Frontal cortex (tissue), 4 donors: ENCODE measurements around the gene THRA. TPM values are rescaled to one million over a fixed set of nuclear protein-coding genes. Genes with fewer than 3 reads are reported as not detected.
A peak's percentile ranks its signal among the peaks of the same experiment; 100 is the strongest.

Experiments used
- DNase-seq, 2 donors: peaks; one replicate each; pipeline ENCODE4 v3.0.0; 2012; ENCODE audit warnings: low spot score in 2 of 2
- FAIRE-seq: peaks from 2 replicates; lab custom pipeline; 2012; peaks lifted over from hg19 to GRCh38; lab: Jason Lieb, UNC
- total RNA-seq: library from RNA; depleted of rRNA; stranded (reverse); fragments of >200 nt; gene quantifications from one replicate; pipeline ENCODE4 v1.2.3, GENCODE V29; 2014
- donor health status: control.
- donor health status: control.
- donor health status: control.

THRA gene
- total RNA-seq, 1 donor from 2014 or later: 90.5 TPM

DNA sequence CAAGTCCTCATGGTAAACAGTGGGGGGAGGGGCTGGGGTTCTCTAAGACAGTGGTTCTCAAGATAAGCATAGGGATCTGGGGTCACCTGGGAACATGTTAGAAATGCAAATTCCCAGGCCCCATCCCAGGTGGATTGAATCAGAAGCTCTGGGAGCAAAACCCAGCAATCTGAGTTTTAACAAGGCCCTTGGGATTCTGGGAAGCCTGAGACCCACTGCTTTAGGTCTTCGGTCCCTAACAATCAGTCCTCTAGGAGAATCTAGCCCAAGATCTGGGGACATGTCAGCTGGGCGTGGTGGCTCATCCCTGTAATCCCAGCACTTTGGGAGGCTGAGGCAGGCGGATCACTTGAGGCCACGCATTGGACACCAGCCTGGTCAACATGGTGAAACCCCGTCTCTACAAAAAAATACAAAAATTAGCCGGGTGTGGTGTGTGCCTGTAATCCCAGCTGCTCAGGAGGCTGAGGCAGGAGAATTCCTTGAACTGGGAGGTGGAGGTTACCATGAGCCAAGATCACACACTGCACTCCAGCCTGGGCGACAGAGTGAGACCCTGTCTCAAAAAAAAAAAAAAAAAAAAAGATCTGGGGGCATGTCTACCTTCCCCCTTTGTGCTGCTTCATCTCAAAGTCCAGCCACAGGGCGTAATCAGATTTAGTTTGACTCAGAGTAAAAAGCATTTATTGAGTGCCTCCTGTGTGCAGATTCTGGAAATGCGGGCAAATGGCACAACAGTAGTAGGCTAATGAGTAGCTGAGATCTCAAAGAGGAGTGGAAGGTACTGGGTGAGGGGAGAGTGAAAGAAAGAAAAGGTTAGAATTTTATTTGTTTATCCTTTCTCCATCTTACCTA, 46.4 kb downstream of the THRA start:
- no peak for FAIRE-seq
- no peak for DNase-seq

- no peak for FAIRE-seq
- DNase-seq: no peak
These were observed 47.5 kb downstream of the THRA start for GRCh38 chr17:40110026-40110845.

DNA sequence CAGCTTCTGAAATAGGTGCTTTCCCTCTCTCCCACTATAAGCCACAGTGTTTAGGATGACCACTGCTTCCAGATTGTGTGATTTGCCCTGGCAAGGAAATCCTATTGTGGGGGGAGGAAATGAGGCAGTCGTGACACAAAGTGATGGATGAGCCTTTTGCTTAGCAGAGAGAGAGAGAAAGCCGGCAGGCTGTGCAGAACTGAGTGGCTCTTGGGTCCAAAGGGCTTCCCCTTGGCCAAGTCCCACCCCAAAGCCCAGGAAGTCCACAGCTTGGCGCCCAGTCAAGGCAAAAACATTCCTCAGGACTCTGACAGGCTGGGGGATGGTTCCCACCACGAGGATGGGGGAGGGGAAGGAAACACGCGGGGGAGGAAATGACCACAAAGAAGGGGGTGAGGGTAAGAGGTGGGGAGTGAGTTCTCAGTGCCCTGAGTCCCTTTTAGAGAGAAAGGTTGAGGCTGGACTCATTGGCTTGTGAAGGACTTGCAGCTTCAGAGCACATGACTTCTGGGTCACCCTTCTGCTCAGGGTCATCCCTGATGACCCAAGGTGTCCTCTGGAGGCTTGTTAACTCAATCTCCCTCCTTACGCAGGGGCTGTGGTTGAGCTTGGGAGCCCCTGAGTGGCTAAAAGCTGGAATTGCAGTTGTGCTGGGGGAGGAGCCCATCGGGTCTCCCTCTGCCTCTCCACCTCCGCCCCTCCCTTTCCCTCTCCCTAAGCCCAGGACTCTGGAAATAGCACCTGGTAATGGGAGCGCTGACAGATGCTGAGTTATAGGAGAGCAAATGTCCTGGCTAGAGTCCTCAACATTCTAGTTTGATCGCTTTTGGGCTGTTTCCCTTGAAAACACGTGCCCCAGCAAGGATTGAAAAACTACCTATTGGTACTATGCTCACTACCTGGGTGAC, 48.7 kb downstream of the THRA start:
- FAIRE-seq (no peak), DNase-seq (peak; percentile 70 to 76)

- FAIRE-seq: no peak
These were observed 49.5 kb downstream of the THRA start for GRCh38 chr17:40112191-40112711.

GRCh38 chr17:40112718-40113109, 49.9 kb downstream of the THRA start:
- DNase-seq (no peak), FAIRE-seq (no peak)

More at GRCh38 chr17:40112191-40112711, 49.5 kb downstream of the THRA start:
- no peak for DNase-seq

- peak; percentile 86 to 88 for DNase-seq
- peak; percentile 34 for FAIRE-seq
These were observed 50.5 kb downstream of the THRA start for GRCh38 chr17:40113110-40113906.

DNA sequence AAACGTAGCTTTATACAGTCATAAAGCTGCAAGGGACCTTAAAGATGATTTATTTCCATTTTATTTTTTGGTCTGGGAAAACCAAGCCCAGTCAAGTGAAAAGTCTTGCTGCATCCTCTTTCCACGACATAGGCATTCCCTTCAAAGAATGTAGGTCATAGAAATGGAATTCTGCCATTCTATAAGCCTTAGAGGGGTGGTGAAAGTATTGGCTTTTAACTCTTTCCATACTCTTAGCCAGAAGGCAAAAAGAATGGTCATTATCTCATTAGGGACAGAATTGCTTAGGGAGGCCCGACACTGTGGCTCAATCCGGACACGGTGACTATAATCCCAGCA, 51.1 kb downstream of the THRA start:
- DNase-seq (no peak), FAIRE-seq (no peak)

- DNase-seq: no peak
- FAIRE-seq: no peak
These were observed 52.3 kb downstream of the THRA start for GRCh38 chr17:40115101-40115436.

- FAIRE-seq (no peak), DNase-seq (peak; percentile 92 to 95)
These were observed 58.7 kb downstream of the THRA start, which contains the start of gene MSL1 for GRCh38 chr17:40121181-40122135. TSS of gene MSL1 (plus strand) at chr17:40121971. CDS start at chr17:40122613, 642 bp downstream.

DNA sequence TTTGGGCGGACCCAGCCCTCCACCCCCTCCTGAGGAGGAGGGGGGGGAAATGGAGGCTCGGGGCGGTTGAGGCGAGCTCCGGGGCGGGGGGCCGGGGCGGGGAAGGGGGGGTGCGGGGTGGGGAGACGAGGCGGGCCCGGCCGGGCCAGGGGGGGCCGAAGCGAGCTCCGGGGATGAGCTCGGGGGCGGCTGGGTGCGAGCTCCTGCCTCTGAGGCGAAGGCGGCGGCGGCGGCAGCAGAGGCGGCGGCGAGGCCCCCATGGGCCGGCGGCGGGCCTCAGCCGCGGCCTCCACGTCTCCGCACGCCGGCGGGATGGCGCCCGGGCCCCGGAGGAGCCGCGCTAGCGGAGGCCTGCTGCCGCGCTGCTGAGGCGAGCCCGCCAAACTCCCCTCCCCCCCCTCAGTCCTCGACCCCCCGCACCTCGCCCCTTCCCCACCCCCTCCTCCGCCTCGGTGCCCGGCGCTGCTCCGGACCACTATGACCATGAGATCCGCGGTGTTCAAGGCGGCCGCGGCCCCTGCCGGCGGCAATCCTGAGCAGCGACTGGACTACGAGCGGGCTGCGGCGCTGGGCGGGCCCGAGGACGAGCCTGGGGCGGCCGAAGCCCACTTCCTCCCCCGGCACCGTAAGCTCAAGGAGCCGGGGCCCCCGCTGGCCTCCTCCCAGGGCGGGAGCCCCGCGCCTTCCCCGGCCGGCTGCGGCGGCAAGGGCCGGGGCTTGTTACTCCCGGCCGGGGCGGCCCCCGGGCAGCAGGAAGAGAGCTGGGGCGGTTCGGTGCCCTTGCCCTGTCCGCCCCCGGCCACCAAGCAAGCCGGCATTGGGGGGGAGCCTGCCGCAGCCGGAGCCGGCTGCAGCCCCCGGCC, 59.6 kb downstream of the THRA start:
- DNase-seq (peak; percentile 84 to 92), FAIRE-seq (no peak)

DNA sequence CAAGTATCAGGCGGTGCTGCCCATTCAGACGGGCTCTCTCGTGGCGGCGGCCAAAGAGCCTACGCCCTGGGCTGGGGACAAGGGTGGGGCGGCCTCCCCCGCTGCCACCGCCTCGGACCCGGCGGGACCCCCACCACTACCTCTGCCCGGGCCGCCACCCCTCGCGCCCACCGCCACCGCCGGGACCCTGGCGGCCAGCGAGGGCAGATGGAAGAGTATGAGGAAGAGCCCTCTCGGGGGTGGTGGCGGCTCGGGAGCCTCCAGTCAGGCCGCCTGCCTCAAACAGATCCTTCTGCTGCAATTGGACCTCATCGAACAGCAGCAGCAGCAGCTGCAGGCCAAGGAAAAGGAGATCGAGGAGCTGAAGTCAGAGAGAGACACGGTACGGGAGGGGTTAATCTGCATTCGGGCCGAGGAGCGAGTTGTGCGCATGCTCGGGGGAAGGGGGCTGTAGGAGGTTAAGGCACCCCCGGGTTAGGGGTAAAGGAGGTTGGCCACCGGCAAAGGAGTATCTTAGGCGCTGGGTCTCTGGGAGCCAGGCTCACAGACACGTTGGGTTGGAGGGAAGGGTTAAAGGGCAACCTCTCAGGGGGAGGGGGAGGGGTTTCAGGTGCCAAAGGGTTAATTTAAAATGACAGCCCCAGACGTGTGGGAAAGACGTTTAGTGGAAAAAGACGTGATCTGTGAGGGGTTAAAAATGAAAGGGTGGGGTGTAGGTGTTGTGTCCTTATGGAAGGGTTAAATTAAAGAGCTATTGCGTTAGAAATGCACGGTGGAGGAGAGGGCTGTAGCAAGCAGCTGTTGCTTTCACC, 60.4 kb downstream of the THRA start:
- no peak for FAIRE-seq
- DNase-seq: peak in 1 of 2 donors; percentile 49

- FAIRE-seq (no peak), DNase-seq (no peak)
These were observed 61.0 kb downstream of the THRA start for GRCh38 chr17:40123811-40124114.

GRCh38 chr17:40124279-40125141, 61.7 kb downstream of the THRA start:
- DNase-seq (no peak), FAIRE-seq (no peak)

- FAIRE-seq (no peak), DNase-seq (no peak)
These were observed 66.7 kb downstream of the THRA start for GRCh38 chr17:40129498-40129897.

GRCh38 chr17:40130352-40131042, 67.7 kb downstream of the THRA start:
- DNase-seq (no peak), FAIRE-seq (no peak)
